WTC11 (cell line): ENCODE measurements around the gene PCTP. TPM values are rescaled to one million over a fixed set of nuclear protein-coding genes. Genes with fewer than 3 reads are reported as not detected.

Source experiments
- ATAC-seq: fragments of 200-7000 bp; cut with Tn5 transposase; 2 replicates; pipeline ENCODE4 v1.10.0; 2021; ENCODE audit warnings: mild to moderate bottlenecking, moderate library complexity
- CTCF ChIA-PET: fragments of 300-600 bp; sonication (Branson Sonifier 250); formaldehyde crosslinking; loops from one replicate; lab custom pipeline; 2021; ENCODE audit warnings: antibody characterized with exemption; lab: Charles Lee
- POLR2A ChIA-PET: fragments of 350-600 bp; sonication (Branson Sonifier 250); formaldehyde crosslinking; loops from one replicate; lab custom pipeline; 2021; ENCODE audit warnings: antibody characterized with exemption; lab: Charles Lee
- DNase-seq: peaks from one replicate; pipeline ENCODE4 v3.0.0; 2021; ENCODE audit warnings: low spot score
- H3K27ac Mint-ChIP-seq: 2 replicates; pipeline ENCODE4 v1.8.0; 2021; ENCODE audit warnings: mixed read lengths
- H3K27me3 Mint-ChIP-seq: 2 replicates; pipeline ENCODE4 v1.8.0; 2021; ENCODE audit warnings: low read depth, mild to moderate bottlenecking, moderate library complexity, mixed read lengths
- H3K36me3 Mint-ChIP-seq: 2 replicates; pipeline ENCODE4 v1.8.0; 2021; ENCODE audit warnings: mixed read lengths
- H3K4me1 Mint-ChIP-seq: 2 replicates; pipeline ENCODE4 v1.8.0; 2022; ENCODE audit warnings: mixed read lengths
- H3K4me3 Mint-ChIP-seq: 2 replicates; pipeline ENCODE4 v1.8.0; 2021; ENCODE audit warnings: mild to moderate bottlenecking, moderate library complexity, mixed read lengths
- H3K9me3 Mint-ChIP-seq: 2 replicates; pipeline ENCODE4 v1.8.0; 2021; ENCODE audit warnings: mixed read lengths
- ESRRA ChIP-seq: sonication (generic); formaldehyde crosslinking; IDR thresholded peaks from 2 replicates; pipeline ENCODE4 v1.8.1; 2022; ENCODE audit warnings: mild to moderate bottlenecking, missing genetic modification reagents, borderline replicate concordance
- MYBL2 ChIP-seq: sonication (generic); formaldehyde crosslinking; IDR thresholded peaks from 2 replicates; pipeline ENCODE4 v1.8.1; 2023; ENCODE audit warnings: mild to moderate bottlenecking, moderate library complexity, missing genetic modification reagents
- OVOL2 ChIP-seq: fragments of 250-450 bp; sonication (Bioruptor Pico); IDR thresholded peaks from 2 replicates; pipeline ENCODE4 v1.9.0; 2021; ENCODE audit warnings: mild to moderate bottlenecking, borderline replicate concordance
- SMAD3 ChIP-seq: sonication (generic); formaldehyde crosslinking; IDR thresholded peaks from 2 replicates; pipeline ENCODE4 v1.8.0; 2022; ENCODE audit warnings: missing genetic modification reagents, mild to moderate bottlenecking, borderline replicate concordance
- SP1 ChIP-seq: sonication (generic); formaldehyde crosslinking; conservative IDR thresholded peaks from 2 replicates; pipeline ENCODE4 v1.8.1; 2022; ENCODE audit warnings: missing genetic modification reagents
- TCF7 ChIP-seq: sonication (generic); formaldehyde crosslinking; IDR thresholded peaks from 2 replicates; pipeline ENCODE4 v1.8.0; 2022; ENCODE audit warnings: mild to moderate bottlenecking, low read depth, missing genetic modification reagents, moderate library complexity
- ZNF138 ChIP-seq: sonication (generic); formaldehyde crosslinking; conservative IDR thresholded peaks from 2 replicates; pipeline ENCODE4 v1.8.1; 2022; ENCODE audit warnings: mild to moderate bottlenecking, moderate library complexity, missing genetic modification reagents
- ZNF232 ChIP-seq: sonication (generic); formaldehyde crosslinking; IDR thresholded peaks from 2 replicates; pipeline ENCODE4 v1.8.0; 2022; ENCODE audit warnings: mild to moderate bottlenecking, missing genetic modification reagents
- ZNF396 ChIP-seq: fragments of 250-450 bp; sonication (Bioruptor Pico); IDR thresholded peaks from 2 replicates; pipeline ENCODE4 v1.8.0; 2021; ENCODE audit warnings: mild to moderate bottlenecking, moderate library complexity, borderline replicate concordance
- total RNA-seq: library from RNA; stranded (reverse); gene quantifications from 3 replicates; pipeline ENCODE4 v1.2.3, GENCODE V29; 2021
- TF ChIP-seq, protein P1 (sequence below): sonication (generic); formaldehyde crosslinking; IDR thresholded peaks from 2 replicates; pipeline ENCODE4 v1.8.0; 2023; ENCODE audit warnings: missing genetic modification reagents, mild to moderate bottlenecking, borderline replicate concordance
- TF ChIP-seq, protein P2 (sequence below): fragments of 250-450 bp; sonication (Bioruptor Pico); IDR thresholded peaks from 2 replicates; pipeline ENCODE4 v1.9.0; 2021; ENCODE audit warnings: mild to moderate bottlenecking
- TF ChIP-seq, protein P3 (sequence below): fragments of 250-450 bp; sonication (Bioruptor Pico); IDR thresholded peaks from 2 replicates; pipeline ENCODE4 v1.9.0; 2021; ENCODE audit warnings: mild to moderate bottlenecking
- TF ChIP-seq, protein P4 (sequence below): fragments of 250-450 bp; sonication (Bioruptor Pico); IDR thresholded peaks from 2 replicates; pipeline ENCODE4 v1.9.0; 2021; ENCODE audit warnings: moderate library complexity, mild to moderate bottlenecking, inconsistent platforms, borderline replicate concordance
- TF ChIP-seq, protein P5 (sequence below): sonication (generic); formaldehyde crosslinking; IDR thresholded peaks from 2 replicates; pipeline ENCODE4 v1.8.0; 2022; ENCODE audit warnings: missing genetic modification reagents
- TF ChIP-seq, protein P6 (sequence below): sonication (generic); formaldehyde crosslinking; IDR thresholded peaks from 2 replicates; pipeline ENCODE4 v1.8.0; 2022; ENCODE audit warnings: mild to moderate bottlenecking, missing genetic modification reagents
- TF ChIP-seq, protein P7 (sequence below): sonication (generic); formaldehyde crosslinking; IDR thresholded peaks from 2 replicates; pipeline ENCODE4 v1.8.0; 2022; ENCODE audit warnings: mild to moderate bottlenecking, missing genetic modification reagents
- TF ChIP-seq, protein P8 (sequence below): sonication (generic); formaldehyde crosslinking; conservative IDR thresholded peaks from 2 replicates; pipeline ENCODE4 v1.8.1; 2022; ENCODE audit warnings: mild to moderate bottlenecking, missing genetic modification reagents
- TF ChIP-seq, protein P9 (sequence below): sonication (generic); formaldehyde crosslinking; IDR thresholded peaks from 2 replicates; pipeline ENCODE4 v1.8.1; 2023; ENCODE audit warnings: mild to moderate bottlenecking, missing genetic modification reagents, moderate library complexity

The PCTP gene
- total RNA-seq, 1 experiment from 2014 or later = 10.3 TPM

DNA sequence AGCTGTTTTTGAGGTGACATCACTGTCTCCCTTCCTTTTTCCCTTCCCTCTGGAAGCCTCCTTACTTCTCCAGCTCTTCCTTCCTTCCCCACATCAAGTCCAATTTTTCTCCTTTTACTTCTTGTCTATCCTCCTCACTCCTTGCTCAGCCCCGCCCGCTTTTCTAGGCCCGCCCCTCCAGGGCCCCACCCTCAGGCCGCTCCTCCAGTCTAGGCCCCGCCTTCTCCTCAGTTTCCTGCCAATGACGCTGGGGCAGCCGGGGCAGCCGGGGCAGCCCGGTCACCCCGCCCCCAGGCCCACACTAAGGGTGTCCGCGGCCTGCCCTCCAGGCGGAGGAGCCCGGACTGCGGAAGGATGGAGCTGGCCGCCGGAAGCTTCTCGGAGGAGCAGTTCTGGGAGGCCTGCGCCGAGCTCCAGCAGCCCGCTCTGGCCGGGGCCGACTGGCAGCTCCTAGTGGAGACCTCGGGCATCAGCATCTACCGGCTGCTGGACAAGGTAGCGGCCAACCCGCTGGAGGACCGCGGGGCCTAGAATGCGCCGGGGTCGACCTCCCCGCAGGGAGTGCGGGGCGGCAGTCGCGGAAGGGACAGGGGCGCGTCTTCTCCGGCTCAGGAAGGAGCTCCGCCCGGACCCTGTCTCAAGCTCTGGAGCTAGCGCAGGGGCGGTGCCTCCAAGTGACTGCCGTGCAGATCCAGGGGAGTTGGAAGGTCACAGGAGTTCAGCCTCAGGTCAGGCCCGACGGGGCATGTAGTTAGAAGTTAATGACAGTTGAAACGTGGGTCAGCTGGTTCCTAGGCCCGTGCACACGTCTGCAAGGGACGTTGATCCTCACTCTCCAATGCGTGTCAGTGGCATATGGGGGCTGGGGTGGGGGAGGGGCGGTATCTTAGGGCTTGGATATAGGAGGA lies at the start of gene PCTP (continued):
- TF ChIP-seq, protein P1, sequence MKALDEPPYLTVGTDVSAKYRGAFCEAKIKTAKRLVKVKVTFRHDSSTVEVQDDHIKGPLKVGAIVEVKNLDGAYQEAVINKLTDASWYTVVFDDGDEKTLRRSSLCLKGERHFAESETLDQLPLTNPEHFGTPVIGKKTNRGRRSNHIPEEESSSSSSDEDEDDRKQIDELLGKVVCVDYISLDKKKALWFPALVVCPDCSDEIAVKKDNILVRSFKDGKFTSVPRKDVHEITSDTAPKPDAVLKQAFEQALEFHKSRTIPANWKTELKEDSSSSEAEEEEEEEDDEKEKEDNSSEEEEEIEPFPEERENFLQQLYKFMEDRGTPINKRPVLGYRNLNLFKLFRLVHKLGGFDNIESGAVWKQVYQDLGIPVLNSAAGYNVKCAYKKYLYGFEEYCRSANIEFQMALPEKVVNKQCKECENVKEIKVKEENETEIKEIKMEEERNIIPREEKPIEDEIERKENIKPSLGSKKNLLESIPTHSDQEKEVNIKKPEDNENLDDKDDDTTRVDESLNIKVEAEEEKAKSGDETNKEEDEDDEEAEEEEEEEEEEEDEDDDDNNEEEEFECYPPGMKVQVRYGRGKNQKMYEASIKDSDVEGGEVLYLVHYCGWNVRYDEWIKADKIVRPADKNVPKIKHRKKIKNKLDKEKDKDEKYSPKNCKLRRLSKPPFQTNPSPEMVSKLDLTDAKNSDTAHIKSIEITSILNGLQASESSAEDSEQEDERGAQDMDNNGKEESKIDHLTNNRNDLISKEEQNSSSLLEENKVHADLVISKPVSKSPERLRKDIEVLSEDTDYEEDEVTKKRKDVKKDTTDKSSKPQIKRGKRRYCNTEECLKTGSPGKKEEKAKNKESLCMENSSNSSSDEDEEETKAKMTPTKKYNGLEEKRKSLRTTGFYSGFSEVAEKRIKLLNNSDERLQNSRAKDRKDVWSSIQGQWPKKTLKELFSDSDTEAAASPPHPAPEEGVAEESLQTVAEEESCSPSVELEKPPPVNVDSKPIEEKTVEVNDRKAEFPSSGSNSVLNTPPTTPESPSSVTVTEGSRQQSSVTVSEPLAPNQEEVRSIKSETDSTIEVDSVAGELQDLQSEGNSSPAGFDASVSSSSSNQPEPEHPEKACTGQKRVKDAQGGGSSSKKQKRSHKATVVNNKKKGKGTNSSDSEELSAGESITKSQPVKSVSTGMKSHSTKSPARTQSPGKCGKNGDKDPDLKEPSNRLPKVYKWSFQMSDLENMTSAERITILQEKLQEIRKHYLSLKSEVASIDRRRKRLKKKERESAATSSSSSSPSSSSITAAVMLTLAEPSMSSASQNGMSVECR (CRISPR knock-in tag) = no peak
- TF ChIP-seq, protein P2, sequence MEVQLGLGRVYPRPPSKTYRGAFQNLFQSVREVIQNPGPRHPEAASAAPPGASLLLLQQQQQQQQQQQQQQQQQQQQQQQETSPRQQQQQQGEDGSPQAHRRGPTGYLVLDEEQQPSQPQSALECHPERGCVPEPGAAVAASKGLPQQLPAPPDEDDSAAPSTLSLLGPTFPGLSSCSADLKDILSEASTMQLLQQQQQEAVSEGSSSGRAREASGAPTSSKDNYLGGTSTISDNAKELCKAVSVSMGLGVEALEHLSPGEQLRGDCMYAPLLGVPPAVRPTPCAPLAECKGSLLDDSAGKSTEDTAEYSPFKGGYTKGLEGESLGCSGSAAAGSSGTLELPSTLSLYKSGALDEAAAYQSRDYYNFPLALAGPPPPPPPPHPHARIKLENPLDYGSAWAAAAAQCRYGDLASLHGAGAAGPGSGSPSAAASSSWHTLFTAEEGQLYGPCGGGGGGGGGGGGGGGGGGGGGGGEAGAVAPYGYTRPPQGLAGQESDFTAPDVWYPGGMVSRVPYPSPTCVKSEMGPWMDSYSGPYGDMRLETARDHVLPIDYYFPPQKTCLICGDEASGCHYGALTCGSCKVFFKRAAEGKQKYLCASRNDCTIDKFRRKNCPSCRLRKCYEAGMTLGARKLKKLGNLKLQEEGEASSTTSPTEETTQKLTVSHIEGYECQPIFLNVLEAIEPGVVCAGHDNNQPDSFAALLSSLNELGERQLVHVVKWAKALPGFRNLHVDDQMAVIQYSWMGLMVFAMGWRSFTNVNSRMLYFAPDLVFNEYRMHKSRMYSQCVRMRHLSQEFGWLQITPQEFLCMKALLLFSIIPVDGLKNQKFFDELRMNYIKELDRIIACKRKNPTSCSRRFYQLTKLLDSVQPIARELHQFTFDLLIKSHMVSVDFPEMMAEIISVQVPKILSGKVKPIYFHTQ = no peak
- TF ChIP-seq, protein P3, sequence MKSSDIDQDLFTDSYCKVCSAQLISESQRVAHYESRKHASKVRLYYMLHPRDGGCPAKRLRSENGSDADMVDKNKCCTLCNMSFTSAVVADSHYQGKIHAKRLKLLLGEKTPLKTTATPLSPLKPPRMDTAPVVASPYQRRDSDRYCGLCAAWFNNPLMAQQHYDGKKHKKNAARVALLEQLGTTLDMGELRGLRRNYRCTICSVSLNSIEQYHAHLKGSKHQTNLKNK (CRISPR knock-in tag) = no peak
- TF ChIP-seq ESRRA (CRISPR knock-in tag) (peak; percentile 65; the same call in 1 of the 2 replicates), SP1 (CRISPR knock-in tag) (peak; percentile 81), TCF7 (no peak), OVOL2 (no peak)
- TF ChIP-seq, all 79 proteins: peak for 11

DNA sequence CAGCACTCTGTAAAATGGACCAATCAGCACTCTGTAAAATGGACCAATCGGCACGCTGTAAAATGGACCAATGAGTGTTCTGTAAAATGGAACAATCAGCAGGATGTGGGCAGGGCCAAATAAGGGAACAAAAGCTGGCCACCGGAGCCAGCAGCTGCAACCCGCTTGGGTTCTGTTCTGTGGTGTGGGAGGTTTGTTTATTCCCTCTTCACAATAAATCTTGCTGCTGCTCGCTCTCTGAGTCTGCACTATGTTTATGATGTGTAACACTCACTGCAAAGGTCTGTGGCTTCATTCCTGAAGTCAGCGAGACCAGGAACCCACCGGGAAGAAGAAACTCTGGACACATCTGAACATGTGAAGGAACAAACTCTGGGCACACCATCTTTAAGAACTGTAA lies 48.7 kb upstream of the PCTP start:
- ChIA-PET CTCF (no interaction called here), POLR2A (no interaction called here)
- H3K4me3 Mint-ChIP-seq = no peak overlapping the region
- no peaks in the 10 kb centered on the region for H3K27me3 Mint-ChIP-seq
- H3K27ac Mint-ChIP-seq = no peak overlapping the region
- H3K4me1 Mint-ChIP-seq = peaks cover 15% of the 10 kb centered on the region
- DNase-seq (no peak), ATAC-seq (no peak)
- H3K9me3 Mint-ChIP-seq = peaks cover 26% of the 10 kb centered on the region
- TF ChIP-seq, protein P4, sequence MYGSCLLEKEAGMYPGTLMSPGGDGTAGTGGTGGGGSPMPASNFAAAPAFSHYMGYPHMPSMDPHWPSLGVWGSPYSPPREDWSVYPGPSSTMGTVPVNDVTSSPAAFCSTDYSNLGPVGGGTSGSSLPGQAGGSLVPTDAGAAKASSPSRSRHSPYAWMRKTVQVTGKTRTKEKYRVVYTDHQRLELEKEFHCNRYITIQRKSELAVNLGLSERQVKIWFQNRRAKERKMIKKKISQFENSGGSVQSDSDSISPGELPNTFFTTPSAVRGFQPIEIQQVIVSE (CRISPR knock-in tag) = no peak
- TF ChIP-seq, protein P5, sequence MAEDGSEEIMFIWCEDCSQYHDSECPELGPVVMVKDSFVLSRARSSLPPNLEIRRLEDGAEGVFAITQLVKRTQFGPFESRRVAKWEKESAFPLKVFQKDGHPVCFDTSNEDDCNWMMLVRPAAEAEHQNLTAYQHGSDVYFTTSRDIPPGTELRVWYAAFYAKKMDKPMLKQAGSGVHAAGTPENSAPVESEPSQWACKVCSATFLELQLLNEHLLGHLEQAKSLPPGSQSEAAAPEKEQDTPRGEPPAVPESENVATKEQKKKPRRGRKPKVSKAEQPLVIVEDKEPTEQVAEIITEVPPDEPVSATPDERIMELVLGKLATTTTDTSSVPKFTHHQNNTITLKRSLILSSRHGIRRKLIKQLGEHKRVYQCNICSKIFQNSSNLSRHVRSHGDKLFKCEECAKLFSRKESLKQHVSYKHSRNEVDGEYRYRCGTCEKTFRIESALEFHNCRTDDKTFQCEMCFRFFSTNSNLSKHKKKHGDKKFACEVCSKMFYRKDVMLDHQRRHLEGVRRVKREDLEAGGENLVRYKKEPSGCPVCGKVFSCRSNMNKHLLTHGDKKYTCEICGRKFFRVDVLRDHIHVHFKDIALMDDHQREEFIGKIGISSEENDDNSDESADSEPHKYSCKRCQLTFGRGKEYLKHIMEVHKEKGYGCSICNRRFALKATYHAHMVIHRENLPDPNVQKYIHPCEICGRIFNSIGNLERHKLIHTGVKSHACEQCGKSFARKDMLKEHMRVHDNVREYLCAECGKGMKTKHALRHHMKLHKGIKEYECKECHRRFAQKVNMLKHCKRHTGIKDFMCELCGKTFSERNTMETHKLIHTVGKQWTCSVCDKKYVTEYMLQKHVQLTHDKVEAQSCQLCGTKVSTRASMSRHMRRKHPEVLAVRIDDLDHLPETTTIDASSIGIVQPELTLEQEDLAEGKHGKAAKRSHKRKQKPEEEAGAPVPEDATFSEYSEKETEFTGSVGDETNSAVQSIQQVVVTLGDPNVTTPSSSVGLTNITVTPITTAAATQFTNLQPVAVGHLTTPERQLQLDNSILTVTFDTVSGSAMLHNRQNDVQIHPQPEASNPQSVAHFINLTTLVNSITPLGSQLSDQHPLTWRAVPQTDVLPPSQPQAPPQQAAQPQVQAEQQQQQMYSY = no peak
- TF ChIP-seq ZNF396 (CRISPR knock-in tag) (no peak), ZNF138 (CRISPR knock-in tag) (no peak), ZNF232 (CRISPR knock-in tag) (no peak), SMAD3 (CRISPR knock-in tag) (no peak), MYBL2 (CRISPR knock-in tag) (no peak)
- TF ChIP-seq, protein P6, sequence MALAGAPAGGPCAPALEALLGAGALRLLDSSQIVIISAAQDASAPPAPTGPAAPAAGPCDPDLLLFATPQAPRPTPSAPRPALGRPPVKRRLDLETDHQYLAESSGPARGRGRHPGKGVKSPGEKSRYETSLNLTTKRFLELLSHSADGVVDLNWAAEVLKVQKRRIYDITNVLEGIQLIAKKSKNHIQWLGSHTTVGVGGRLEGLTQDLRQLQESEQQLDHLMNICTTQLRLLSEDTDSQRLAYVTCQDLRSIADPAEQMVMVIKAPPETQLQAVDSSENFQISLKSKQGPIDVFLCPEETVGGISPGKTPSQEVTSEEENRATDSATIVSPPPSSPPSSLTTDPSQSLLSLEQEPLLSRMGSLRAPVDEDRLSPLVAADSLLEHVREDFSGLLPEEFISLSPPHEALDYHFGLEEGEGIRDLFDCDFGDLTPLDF (CRISPR knock-in tag) = no peak
- TF ChIP-seq, protein P7, sequence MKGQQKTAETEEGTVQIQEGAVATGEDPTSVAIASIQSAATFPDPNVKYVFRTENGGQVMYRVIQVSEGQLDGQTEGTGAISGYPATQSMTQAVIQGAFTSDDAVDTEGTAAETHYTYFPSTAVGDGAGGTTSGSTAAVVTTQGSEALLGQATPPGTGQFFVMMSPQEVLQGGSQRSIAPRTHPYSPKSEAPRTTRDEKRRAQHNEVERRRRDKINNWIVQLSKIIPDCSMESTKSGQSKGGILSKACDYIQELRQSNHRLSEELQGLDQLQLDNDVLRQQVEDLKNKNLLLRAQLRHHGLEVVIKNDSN (CRISPR knock-in tag) = no peak
- TF ChIP-seq, protein P8, sequence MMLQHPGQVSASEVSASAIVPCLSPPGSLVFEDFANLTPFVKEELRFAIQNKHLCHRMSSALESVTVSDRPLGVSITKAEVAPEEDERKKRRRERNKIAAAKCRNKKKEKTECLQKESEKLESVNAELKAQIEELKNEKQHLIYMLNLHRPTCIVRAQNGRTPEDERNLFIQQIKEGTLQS (CRISPR knock-in tag) = no peak
- TF ChIP-seq, protein P3 (CRISPR knock-in tag) = no peak
- TF ChIP-seq, protein P9, sequence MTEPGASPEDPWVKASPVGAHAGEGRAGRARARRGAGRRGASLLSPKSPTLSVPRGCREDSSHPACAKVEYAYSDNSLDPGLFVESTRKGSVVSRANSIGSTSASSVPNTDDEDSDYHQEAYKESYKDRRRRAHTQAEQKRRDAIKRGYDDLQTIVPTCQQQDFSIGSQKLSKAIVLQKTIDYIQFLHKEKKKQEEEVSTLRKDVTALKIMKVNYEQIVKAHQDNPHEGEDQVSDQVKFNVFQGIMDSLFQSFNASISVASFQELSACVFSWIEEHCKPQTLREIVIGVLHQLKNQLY (CRISPR knock-in tag) = no peak
- peaks cover 10% of the 10 kb centered on the region for H3K36me3 Mint-ChIP-seq
